SK-N-SH (cell line): ENCODE measurements around the gene TRAPPC3. TPM values are rescaled to one million over a fixed set of nuclear protein-coding genes. Genes with fewer than 3 reads are reported as not detected.

Source experiments
- CTCF ChIA-PET: fragments of 300-600, 350-600 bp; formaldehyde crosslinking; extraction: SDS; loops from one replicate; lab custom pipeline; 2021; lab: Yijun Ruan, JAX
- POLR2A ChIA-PET: fragments of 350-600 bp; sonication (Branson Sonifier 250); formaldehyde crosslinking; extraction: SDS; loops from one replicate; lab custom pipeline; 2020; ENCODE audit warnings: antibody characterized with exemption, inconsistent platforms; lab: Yijun Ruan, JAX
- DNase-seq: peaks from one replicate; pipeline ENCODE4 v3.0.0; 2012
- H2AFZ ChIP-seq: fragments of 200-600 bp; sonication (generic); 2 replicates; pipeline ENCODE4 v1.8.1; 2016; ENCODE audit warnings: antibody characterized with exemption, mild to moderate bottlenecking, low read depth
- H3F3A ChIP-seq: fragments of 200-600 bp; sonication (generic); replicated peaks from 2 replicates; pipeline ENCODE3; 2016; ENCODE audit warnings: antibody characterized with exemption, mild to moderate bottlenecking; ENCODE audit not compliant: insufficient read depth
- H3K27ac ChIP-seq, 2 experiments: fragments of 200-500 bp in 1 of 2; fragments of 200-600 bp in 1 of 2; sonication (Bioruptor generic) in 1 of 2; sonication (generic), shearing (Covaris generic) in 1 of 2; 2 replicates each; pipeline versions ENCODE4 v1.5.1 to v1.6.1; 2014 to 2016; ENCODE audit warnings: low read depth in 2 of 2, inconsistent platforms in 1 of 2, low read length in 1 of 2, mild to moderate bottlenecking in 1 of 2, mixed read lengths in 1 of 2
- H3K27me3 ChIP-seq: fragments of 200-600 bp; sonication (generic), shearing (Covaris generic); 2 replicates; pipeline ENCODE4 v1.6.1; 2016; ENCODE audit warnings: mixed run types; ENCODE audit not compliant: insufficient read depth
- H3K36me3 ChIP-seq, 2 experiments: fragments of 200-500 bp in 1 of 2; fragments of 200-600 bp in 1 of 2; sonication (Bioruptor generic) in 1 of 2; sonication (generic) in 1 of 2; replicated peaks in 1 of 2; 2 replicates each; pipeline versions ENCODE3 to v1.5.1; 2014 to 2016; ENCODE audit warnings: low read length in 1 of 2, mild to moderate bottlenecking in 1 of 2; ENCODE audit not compliant: insufficient read depth in 2 of 2, control insufficient read depth in 1 of 2
- H3K4me1 ChIP-seq, 2 experiments: fragments of 200-500 bp in 1 of 2; fragments of 200-600 bp in 1 of 2; sonication (Bioruptor generic) in 1 of 2; sonication (generic), shearing (Covaris generic) in 1 of 2; 2 replicates each; pipeline versions ENCODE4 v1.5.1 to v1.6.1; 2014 to 2016; ENCODE audit warnings: low read depth in 1 of 2, low read length in 1 of 2, mixed run types in 1 of 2; ENCODE audit not compliant: insufficient read depth in 2 of 2, control insufficient read depth in 1 of 2
- H3K4me2 ChIP-seq: fragments of 200-600 bp; sonication (generic), shearing (Covaris generic); 2 replicates; pipeline ENCODE4 v1.6.1; 2017; ENCODE audit warnings: mixed run types
- H3K4me3 ChIP-seq, 2 experiments: fragments of 200-500 bp in 1 of 2; fragments of 200-600 bp in 1 of 2; sonication (Bioruptor generic) in 1 of 2; sonication (generic), shearing (Covaris generic) in 1 of 2; 2 replicates each; pipeline versions ENCODE4 v1.5.1 to v1.8.1; 2014 to 2016; ENCODE audit warnings: low read depth in 2 of 2, inconsistent platforms in 1 of 2, low read length in 1 of 2, mild to moderate bottlenecking in 1 of 2, mixed read lengths in 1 of 2, moderate library complexity in 1 of 2
- H3K79me2 ChIP-seq: fragments of 200-600 bp; sonication (generic); 2 replicates; pipeline ENCODE4 v1.8.1; 2017; ENCODE audit warnings: mild to moderate bottlenecking; ENCODE audit not compliant: insufficient read depth
- H3K9ac ChIP-seq: fragments of 200-600 bp; sonication (generic); 2 replicates; pipeline ENCODE4 v1.6.1; 2017; ENCODE audit warnings: mixed run types
- H3K9me2 ChIP-seq: fragments of 200-600 bp; sonication (generic); 2 replicates; pipeline ENCODE4 v1.6.1; 2017; ENCODE audit warnings: mixed run types
- H3K9me3 ChIP-seq: fragments of 200-600 bp; sonication (generic); 2 replicates; pipeline ENCODE4 v1.6.1; 2017; ENCODE audit warnings: mixed run types, mild to moderate bottlenecking, moderate library complexity
- H4K20me1 ChIP-seq: fragments of 200-600 bp; sonication (generic); 2 replicates; pipeline ENCODE4 v1.6.1; 2017; ENCODE audit warnings: mild to moderate bottlenecking, mixed run types; ENCODE audit not compliant: insufficient read depth
- EP300 ChIP-seq, 2 experiments: IDR thresholded peaks; 2 replicates each; pipeline versions ENCODE4 v1.4.0 to v1.6.1; 2012; ENCODE audit warnings: borderline replicate concordance in 1 of 2, low read depth in 1 of 2, low read length in 1 of 2
- GABPA ChIP-seq: IDR thresholded peaks from 2 replicates; pipeline ENCODE4 v1.4.0; 2012; ENCODE audit warnings: low read depth, mild to moderate bottlenecking
- ZBTB33 ChIP-seq: IDR thresholded peaks from 2 replicates; pipeline ENCODE4 v1.4.0; 2012; ENCODE audit warnings: low read depth, borderline replicate concordance
- WGBS: methylation state at CpG from one replicate; pipeline ENCODE4 v1.1.6; 2017; ENCODE audit warnings: low lambda C conversion rate; 5-methylcytosine and 5-hydroxymethylcytosine counted together
- polyA plus RNA-seq, 3 experiments: library from polyadenylated mRNA; depleted of rRNA; stranded (reverse); fragments of >200 nt; gene quantifications; 2 replicates each; pipeline ENCODE4 v1.2.3, GENCODE V29; 2012
- TF ChIP-seq, protein P1 (sequence below): IDR thresholded peaks from 2 replicates; pipeline ENCODE4 v1.6.1; 2012; ENCODE audit warnings: mild to moderate bottlenecking, low read depth, low read length, moderate library complexity

Gene TRAPPC3
- polyA plus RNA-seq, 1 of the 3 experiments (the other 2 are of a cell fraction) = 149 TPM

DNA sequence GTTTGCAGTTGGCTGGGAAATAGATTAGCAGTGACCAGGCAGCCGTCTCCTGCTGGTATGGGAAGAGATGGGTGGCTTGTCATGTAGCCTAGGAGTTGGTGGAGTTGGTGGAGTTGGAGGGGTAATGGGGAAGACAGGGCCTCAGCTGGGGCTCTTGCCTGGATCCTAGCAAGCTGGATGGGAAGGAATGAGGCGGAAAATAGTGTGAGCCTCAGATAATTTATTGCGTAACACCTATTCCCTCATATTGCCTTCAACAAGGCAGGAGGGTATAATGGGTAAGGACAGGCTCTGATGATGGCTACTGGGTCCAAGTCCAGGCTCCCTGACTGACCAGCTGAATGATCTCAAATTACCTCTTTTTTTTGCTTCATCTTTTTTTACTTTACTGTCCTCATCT is 19.2 kb upstream of the TRAPPC3 start:
- Histone ChIP-seq H3K27me3 (no peaks in the 10 kb centered on the region), H2AFZ (no peak overlapping the region), H3K36me3 (peaks cover 26 to 36% of the 10 kb centered on the region in 2 experiments), H3K4me3 (no peak overlapping the region), H3K9ac (no peak overlapping the region), H3K4me1 (peaks cover 0 to 22% of the 10 kb centered on the region in 2 experiments; a peak in 3 of 4 replicates), H3K79me2 (peaks cover 100% of the 10 kb centered on the region), H3K4me2 (no peak overlapping the region), H3K9me2 (no peaks in the 10 kb centered on the region), H3K9me3 (no peaks in the 10 kb centered on the region), H3F3A (peaks cover 13% of the 10 kb centered on the region), H4K20me1 (peaks cover 87% of the 10 kb centered on the region), H3K27ac (no peak overlapping the region)
- WGBS = 92% methylated on average over 3 of the region's 3 CpGs
- CTCF ChIA-PET = interaction anchor here (0.9 to 5.9 kb wide), 6 partner anchors 7 to 201 kb away, joined by 3 to 32 read pairs (median 6); partner anchors contain the start of gene TRAPPC3
- DNase-seq = no peak
- no peak for TF ChIP-seq EP300 (IDR thresholded peaks at IDR 0.05; ENCODE audit: borderline replicate concordance in 1 of 2, low read depth in 1 of 2, low read length in 1 of 2)
- POLR2A ChIA-PET = interaction anchor here (0.5 kb wide), 1 partner anchor 18 kb away, joined by 3 read pairs; no protein-coding TSS in a partner anchor

GRCh38 chr1:36166938-36167905 is 17.9 kb upstream of the TRAPPC3 start:
- Histone ChIP-seq H3K27ac (no peak overlapping the region), H3F3A (peaks cover 18% of the 10 kb centered on the region), H3K9me3 (no peaks in the 10 kb centered on the region), H4K20me1 (peaks cover 89% of the 10 kb centered on the region), H3K79me2 (peaks cover 100% of the 10 kb centered on the region), H3K4me1 (peaks cover 5 to 17% of the 10 kb centered on the region in 2 experiments; a peak in 2 of 4 replicates), H3K4me2 (no peak overlapping the region), H3K4me3 (no peak overlapping the region), H3K9me2 (no peaks in the 10 kb centered on the region), H3K36me3 (peaks cover 13 to 33% of the 10 kb centered on the region in 2 experiments), H2AFZ (no peak overlapping the region), H3K27me3 (no peaks in the 10 kb centered on the region), H3K9ac (no peak overlapping the region)
- ChIA-PET CTCF (interaction anchor here (0.9 to 3.8 kb wide), 3 partner anchors 20 to 33 kb away, joined by 3 to 15 read pairs (median 3); no protein-coding TSS in a partner anchor), POLR2A (no interaction called here)
- DNase-seq = no peak
- TF ChIP-seq, protein P1, sequence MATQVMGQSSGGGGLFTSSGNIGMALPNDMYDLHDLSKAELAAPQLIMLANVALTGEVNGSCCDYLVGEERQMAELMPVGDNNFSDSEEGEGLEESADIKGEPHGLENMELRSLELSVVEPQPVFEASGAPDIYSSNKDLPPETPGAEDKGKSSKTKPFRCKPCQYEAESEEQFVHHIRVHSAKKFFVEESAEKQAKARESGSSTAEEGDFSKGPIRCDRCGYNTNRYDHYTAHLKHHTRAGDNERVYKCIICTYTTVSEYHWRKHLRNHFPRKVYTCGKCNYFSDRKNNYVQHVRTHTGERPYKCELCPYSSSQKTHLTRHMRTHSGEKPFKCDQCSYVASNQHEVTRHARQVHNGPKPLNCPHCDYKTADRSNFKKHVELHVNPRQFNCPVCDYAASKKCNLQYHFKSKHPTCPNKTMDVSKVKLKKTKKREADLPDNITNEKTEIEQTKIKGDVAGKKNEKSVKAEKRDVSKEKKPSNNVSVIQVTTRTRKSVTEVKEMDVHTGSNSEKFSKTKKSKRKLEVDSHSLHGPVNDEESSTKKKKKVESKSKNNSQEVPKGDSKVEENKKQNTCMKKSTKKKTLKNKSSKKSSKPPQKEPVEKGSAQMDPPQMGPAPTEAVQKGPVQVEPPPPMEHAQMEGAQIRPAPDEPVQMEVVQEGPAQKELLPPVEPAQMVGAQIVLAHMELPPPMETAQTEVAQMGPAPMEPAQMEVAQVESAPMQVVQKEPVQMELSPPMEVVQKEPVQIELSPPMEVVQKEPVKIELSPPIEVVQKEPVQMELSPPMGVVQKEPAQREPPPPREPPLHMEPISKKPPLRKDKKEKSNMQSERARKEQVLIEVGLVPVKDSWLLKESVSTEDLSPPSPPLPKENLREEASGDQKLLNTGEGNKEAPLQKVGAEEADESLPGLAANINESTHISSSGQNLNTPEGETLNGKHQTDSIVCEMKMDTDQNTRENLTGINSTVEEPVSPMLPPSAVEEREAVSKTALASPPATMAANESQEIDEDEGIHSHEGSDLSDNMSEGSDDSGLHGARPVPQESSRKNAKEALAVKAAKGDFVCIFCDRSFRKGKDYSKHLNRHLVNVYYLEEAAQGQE = no peak
- no peak for TF ChIP-seq ZBTB33
- no peak for TF ChIP-seq GABPA
- WGBS = 89% methylated on average over 15 of the region's 15 CpGs
